Gastrocnemius medialis (tissue), 4 donors: ENCODE measurements around the gene IDH3A. TPM values are rescaled to one million over a fixed set of nuclear protein-coding genes. Genes with fewer than 3 reads are reported as not detected.
A peak's percentile ranks its signal among the peaks of the same experiment; 100 is the strongest.

Source experiments
- ATAC-seq, 2 donors: fragments of 150-250 bp; one replicate each; pipeline ENCODE4 v1.9.1; 2016
- DNase-seq, 2 donors: peaks; one replicate each; pipeline ENCODE4 v3.0.0-alpha.2; 2019
- H3K27ac ChIP-seq, 4 donors: fragments of 200-600 bp; sonication (generic); 1 replicate in 1 of 4; 2 replicates in 3 of 4; pipeline ENCODE4 v1.5.1; 2016 to 2018; ENCODE audit warnings: mild to moderate bottlenecking in 2 of 4, moderate library complexity in 1 of 4
- H3K27me3 ChIP-seq, 3 donors: fragments of 200-600 bp; sonication (generic) in 2 of 3; 1 replicate in 1 of 3; 2 replicates in 2 of 3; pipeline versions ENCODE4 v1.5.1 to v1.6.0; 2016 to 2019; ENCODE audit warnings: mild to moderate bottlenecking in 1 of 3, moderate library complexity in 1 of 3
- H3K36me3 ChIP-seq, 2 donors: fragments of 200-600 bp; sonication (generic) in 1 of 2; one replicate each; pipeline ENCODE4 v1.5.1; 2017 to 2018
- H3K4me1 ChIP-seq, 2 donors: fragments of 200-600 bp; sonication (generic) in 1 of 2; one replicate each; pipeline ENCODE4 v1.5.1; 2016 to 2017; ENCODE audit warnings: mild to moderate bottlenecking in 2 of 2
- H3K4me3 ChIP-seq, 4 donors: fragments of 200-600 bp; sonication (generic) in 3 of 4; 1 replicate in 1 of 4; 2 replicates in 3 of 4; pipeline ENCODE4 v1.5.1; 2016 to 2019; ENCODE audit warnings: mild to moderate bottlenecking in 2 of 4
- H3K9me3 ChIP-seq, 3 donors: fragments of 200-600 bp; sonication (generic) in 2 of 3; 1 replicate in 1 of 3; 2 replicates in 2 of 3; pipeline ENCODE4 v1.5.1; 2016 to 2019
- POLR2A ChIP-seq, 2 donors: fragments of 450-650 bp; IDR thresholded peaks; one replicate each; pipeline ENCODE4 v1.6.1; 2017; ENCODE audit warnings: antibody characterized with exemption in 2 of 2, mild to moderate bottlenecking in 2 of 2, moderate library complexity in 2 of 2
- in situ Hi-C, 4 donors: fragments of 200-750 bp; cut with MboI; loops; one replicate each; pipeline versions ENCODE4 v1.15.0 to v1.8.0; 2017; ENCODE audit warnings: low sequenced_read_pairs in 4 of 4
- intact Hi-C: fragments of 100-400 bp; cut with DNase I; formaldehyde crosslinking; loops from one replicate; pipeline ENCODE4 v1.15.1; 2023; ENCODE audit warnings: low total_unique reads
- total RNA-seq, 4 donors: library from RNA; depleted of rRNA; stranded (reverse); fragments of >200 nt; gene quantifications; one replicate each; pipeline versions ENCODE4 v1.1.0 to v1.2.3, GENCODE V29; 2016
- TF ChIP-seq, protein P1 (sequence below), 5 experiments: fragments of 450-650 bp in 3 of 5; fragments of 200-600 bp in 2 of 5; sonication (generic) in 2 of 5; IDR thresholded peaks in 4 of 5; conservative IDR thresholded peaks in 1 of 5; 1 replicate in 4 of 5; 2 replicates in 1 of 5; pipeline ENCODE4 v1.5.1; 2016 to 2019; ENCODE audit warnings: antibody characterized with exemption in 5 of 5, mild to moderate bottlenecking in 3 of 5, moderate library complexity in 3 of 5

IDH3A gene
- total RNA-seq, 4 donors from 2014 or later, result 133 to 202 (median 168) TPM

DNA sequence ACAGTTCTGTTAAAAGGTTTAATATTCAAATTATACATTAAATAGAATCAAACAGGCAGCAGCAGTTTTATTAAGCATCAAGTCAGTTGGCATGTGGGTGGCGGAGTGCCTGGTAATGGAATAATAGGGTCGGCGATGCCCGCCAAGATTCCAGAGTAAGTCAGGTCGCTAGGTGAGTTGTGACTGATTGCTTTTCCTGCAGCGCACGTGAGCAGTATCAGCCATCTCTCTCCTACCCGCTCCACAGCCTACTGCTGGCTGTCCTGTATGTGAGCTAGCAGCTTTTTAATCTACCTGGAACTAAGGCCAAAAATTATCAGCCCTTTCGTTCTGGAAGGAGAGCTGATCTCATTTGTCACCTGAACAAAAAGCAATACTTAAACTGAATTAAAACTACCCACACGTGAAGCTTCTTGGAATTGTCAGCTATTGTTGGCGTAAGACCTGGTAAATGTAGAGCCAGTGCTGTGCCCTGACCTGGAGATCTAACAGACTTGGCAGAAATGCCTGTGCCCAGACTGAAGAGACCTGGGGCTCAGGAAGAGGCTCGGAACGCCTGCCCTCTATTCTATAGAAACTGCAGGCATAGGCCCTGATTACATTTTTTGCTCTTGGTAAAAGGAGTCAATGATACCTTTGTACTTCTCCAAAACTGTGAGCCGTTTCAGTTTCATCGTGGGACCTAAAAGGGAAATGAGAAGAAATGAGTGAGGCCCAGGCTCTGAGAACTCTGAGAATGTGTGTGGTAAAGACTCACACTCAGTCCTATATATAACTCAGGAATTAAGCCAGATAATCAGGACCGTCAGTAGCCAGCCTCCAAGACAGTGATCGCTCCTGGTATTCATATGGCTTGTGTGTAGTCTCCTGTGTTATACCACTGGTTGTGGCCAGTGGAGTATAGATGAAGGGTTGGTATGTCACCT is 21.9 kb downstream of the IDH3A start:
- TF ChIP-seq POLR2A (IDR thresholded peaks at IDR 0.05), result no peak
- TF ChIP-seq, protein P1, sequence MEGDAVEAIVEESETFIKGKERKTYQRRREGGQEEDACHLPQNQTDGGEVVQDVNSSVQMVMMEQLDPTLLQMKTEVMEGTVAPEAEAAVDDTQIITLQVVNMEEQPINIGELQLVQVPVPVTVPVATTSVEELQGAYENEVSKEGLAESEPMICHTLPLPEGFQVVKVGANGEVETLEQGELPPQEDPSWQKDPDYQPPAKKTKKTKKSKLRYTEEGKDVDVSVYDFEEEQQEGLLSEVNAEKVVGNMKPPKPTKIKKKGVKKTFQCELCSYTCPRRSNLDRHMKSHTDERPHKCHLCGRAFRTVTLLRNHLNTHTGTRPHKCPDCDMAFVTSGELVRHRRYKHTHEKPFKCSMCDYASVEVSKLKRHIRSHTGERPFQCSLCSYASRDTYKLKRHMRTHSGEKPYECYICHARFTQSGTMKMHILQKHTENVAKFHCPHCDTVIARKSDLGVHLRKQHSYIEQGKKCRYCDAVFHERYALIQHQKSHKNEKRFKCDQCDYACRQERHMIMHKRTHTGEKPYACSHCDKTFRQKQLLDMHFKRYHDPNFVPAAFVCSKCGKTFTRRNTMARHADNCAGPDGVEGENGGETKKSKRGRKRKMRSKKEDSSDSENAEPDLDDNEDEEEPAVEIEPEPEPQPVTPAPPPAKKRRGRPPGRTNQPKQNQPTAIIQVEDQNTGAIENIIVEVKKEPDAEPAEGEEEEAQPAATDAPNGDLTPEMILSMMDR (IDR thresholded peaks at IDR 0.05 in 4 of 5, conservative IDR thresholded peaks at IDR 0.05 in 1 of 5), result no peak
- Histone ChIP-seq H3K27me3 (no peaks in the 10 kb centered on the region), H3K4me3 (no peak overlapping the region), H3K36me3 (peaks cover 5 to 64% of the 10 kb centered on the region in 2 donors), H3K9me3 (no peaks in the 10 kb centered on the region), H3K4me1 (peaks cover 0 to 6% of the 10 kb centered on the region in 2 donors), H3K27ac (peak overlapping the region; percentile 3 to 50 (median 28))
- no peak for DNase-seq
- peak; percentile 33 to 39 for ATAC-seq
- intact Hi-C loops (no loop called here), in situ Hi-C loops (loop anchor here in 2 of 4 donors (10.0 kb wide), 2 partner anchors 64 to 74 kb away; partner anchors contain the start of gene ACSBG1 (in 1 of the 2))

DNA sequence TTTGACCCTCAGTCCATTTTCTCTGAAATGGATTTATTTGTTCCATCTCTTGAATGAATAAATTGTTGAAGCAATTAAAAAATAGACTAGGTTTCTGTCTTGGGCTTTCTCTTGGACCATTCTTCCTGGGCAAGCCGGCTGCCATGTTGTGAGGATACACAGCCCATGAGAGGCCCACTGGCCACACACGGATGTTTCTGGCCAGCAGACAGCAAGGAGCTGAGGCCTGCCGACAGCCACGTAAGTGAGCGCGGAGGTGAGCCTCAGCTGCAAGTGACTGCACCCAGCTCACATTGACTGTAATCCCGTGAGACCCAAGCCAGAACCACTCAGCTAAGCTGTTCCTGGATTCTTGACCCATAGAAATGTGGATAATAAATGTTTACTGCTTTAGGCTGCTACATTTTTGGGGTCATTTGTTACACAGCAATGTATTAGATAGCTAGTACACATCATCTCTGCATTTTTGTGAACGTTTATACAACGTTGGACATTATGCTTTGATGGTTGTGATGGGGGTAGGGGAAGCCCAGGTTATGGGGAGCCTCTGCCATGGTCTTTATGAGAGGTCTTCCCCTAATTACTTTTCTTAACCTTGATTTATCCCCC is 22.8 kb downstream of the IDH3A start:
- intact Hi-C loops, result no loop called here
- in situ Hi-C loops, result loop anchor here in 2 of 4 donors (10.0 kb wide), 2 partner anchors 63 to 73 kb away; partner anchors contain the start of gene ACSBG1 (in 1 of the 2)
- TF ChIP-seq, protein P1 (IDR thresholded peaks at IDR 0.05 in 4 of 5, conservative IDR thresholded peaks at IDR 0.05 in 1 of 5), result no peak
- no peak for TF ChIP-seq POLR2A (IDR thresholded peaks at IDR 0.05)
- no peaks in the 10 kb centered on the region for H3K9me3 ChIP-seq
- no peaks in the 10 kb centered on the region for H3K27me3 ChIP-seq
- peaks cover 4 to 55% of the 10 kb centered on the region in 2 donors for H3K36me3 ChIP-seq
- no peak overlapping the region for H3K4me3 ChIP-seq
- no peak overlapping the region for H3K27ac ChIP-seq
- peaks cover 0 to 6% of the 10 kb centered on the region in 2 donors for H3K4me1 ChIP-seq
- DNase-seq (no peak), ATAC-seq (no peak)

DNA sequence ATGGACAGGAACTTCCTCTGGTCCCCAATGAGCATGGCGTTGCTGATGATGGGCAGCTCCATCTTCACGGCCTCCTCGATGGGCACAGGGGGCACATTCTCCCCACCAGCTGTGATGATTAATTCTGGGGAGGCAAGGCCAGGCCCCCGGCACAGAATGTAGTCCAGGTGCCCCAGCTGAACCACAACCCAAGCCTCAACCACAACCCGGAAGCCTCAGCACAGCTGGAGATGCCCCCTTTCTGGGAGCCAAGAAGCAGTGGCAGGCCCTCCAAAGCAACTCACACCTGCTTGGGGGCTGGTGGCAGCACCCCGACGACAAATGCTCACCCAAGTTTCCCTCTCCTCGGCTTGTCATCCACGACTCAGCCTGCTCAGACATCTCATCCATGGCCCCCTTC is 25.2 kb downstream of the IDH3A start:
- Histone ChIP-seq H3K4me1 (peaks cover 0 to 6% of the 10 kb centered on the region in 2 donors), H3K9me3 (no peaks in the 10 kb centered on the region), H3K27ac (no peak overlapping the region), H3K4me3 (no peak overlapping the region), H3K27me3 (no peaks in the 10 kb centered on the region), H3K36me3 (peaks cover 4 to 31% of the 10 kb centered on the region in 2 donors)
- no peak for TF ChIP-seq POLR2A (IDR thresholded peaks at IDR 0.05)
- TF ChIP-seq, protein P1 (IDR thresholded peaks at IDR 0.05 in 4 of 5, conservative IDR thresholded peaks at IDR 0.05 in 1 of 5), result no peak
- in situ Hi-C loops, result loop anchor here in 2 of 4 donors (10.0 kb wide), 2 partner anchors 60 to 70 kb away; partner anchors contain the start of gene ACSBG1 (in 1 of the 2)
- ATAC-seq, result no peak
- DNase-seq, result no peak
- intact Hi-C loops, result no loop called here

DNA sequence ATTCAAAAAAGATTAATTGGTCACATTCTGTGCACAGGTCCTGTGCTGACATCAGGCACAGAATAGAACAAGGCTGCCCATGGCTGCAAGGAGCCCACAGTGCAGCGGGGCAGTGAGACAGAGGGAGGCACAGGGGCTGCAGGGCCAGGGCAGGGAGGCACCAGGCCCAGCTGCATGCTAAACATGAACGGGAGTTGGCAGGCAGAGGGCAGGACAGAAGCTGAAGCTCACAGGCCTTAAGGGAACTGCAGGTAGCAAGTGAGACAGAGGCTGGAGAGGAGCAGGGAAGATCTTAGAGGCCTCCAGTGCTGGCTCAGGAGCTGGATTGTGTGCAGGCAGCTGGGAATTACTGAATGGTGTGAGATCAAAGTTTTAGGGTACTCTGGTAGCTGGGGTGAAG is 26.2 kb downstream of the IDH3A start:
- ATAC-seq, result no peak
- H3K4me3 ChIP-seq, result no peak overlapping the region
- no peak overlapping the region for H3K27ac ChIP-seq
- H3K27me3 ChIP-seq, result no peaks in the 10 kb centered on the region
- in situ Hi-C loops (loop anchor here in 2 of 4 donors (10.0 kb wide), 2 partner anchors 59 to 69 kb away; partner anchors contain the start of gene ACSBG1 (in 1 of the 2)), intact Hi-C loops (loop anchor here (5.0 kb wide), 1 partner anchor 43 kb away; the partner anchor contains the start of gene CIB2)
- H3K4me1 ChIP-seq, result peaks cover 0 to 6% of the 10 kb centered on the region in 2 donors
- H3K36me3 ChIP-seq, result peaks cover 0 to 21% of the 10 kb centered on the region in 2 donors
- no peaks in the 10 kb centered on the region for H3K9me3 ChIP-seq
- TF ChIP-seq, protein P1 (IDR thresholded peaks at IDR 0.05 in 4 of 5, conservative IDR thresholded peaks at IDR 0.05 in 1 of 5), result no peak
- TF ChIP-seq POLR2A (IDR thresholded peaks at IDR 0.05), result no peak
- no peak for DNase-seq
